Neural cell (in vitro differentiated cells): Measurements from ENCODE around the gene LDB2.

Experiments used
- CTCF ChIP-seq: fragments of 450-650 bp; IDR thresholded peaks from 2 replicates; pipeline ENCODE4 v1.5.1; 2014; ENCODE audit warnings: antibody characterized with exemption, mild to moderate bottlenecking, moderate library complexity; ENCODE audit not compliant: poor library complexity, severe bottlenecking
- POLR2AphosphoS5 ChIP-seq: IDR thresholded peaks from 2 replicates; pipeline ENCODE4 v1.6.1; 2012

DNA sequence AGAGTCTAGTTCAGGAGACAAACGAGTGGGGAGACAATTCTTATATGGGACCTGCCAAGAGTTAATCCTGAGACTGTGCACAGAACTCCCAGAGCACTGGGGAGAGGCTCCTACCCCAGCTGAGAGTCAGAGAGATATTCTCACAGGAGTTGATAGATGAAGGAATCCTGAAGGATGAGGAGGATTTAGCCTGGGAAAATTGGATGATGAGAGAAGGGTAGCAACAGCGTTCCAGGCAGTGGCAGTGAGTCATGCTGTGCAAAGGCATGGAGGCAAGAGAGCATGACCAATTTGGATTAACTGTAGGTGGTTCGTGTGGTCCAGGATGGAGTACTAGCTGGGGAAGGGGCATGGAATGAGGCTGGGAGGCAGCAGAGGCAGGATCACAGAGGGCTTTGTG, 318.6 kb downstream of the LDB2 start:
- TF ChIP-seq POLR2AphosphoS5 (no peak), CTCF (no peak)
